BLaER1 (cell line): ENCODE results near the gene NDNF.

Source experiments
- H3K27ac ChIP-seq: shearing (Covaris generic); formaldehyde crosslinking; 2 replicates; pipeline ENCODE4 v1.8.1; 2022
- H3K27me3 ChIP-seq: shearing (Covaris generic); formaldehyde crosslinking; 2 replicates; pipeline ENCODE4 v1.8.1; 2022
- H3K36me3 ChIP-seq: shearing (Covaris generic); formaldehyde crosslinking; 2 replicates; pipeline ENCODE4 v1.8.1; 2022
- H3K4me1 ChIP-seq: shearing (Covaris generic); formaldehyde crosslinking; 2 replicates; pipeline ENCODE4 v1.8.1; 2022
- H3K4me2 ChIP-seq: shearing (Covaris generic); formaldehyde crosslinking; 2 replicates; pipeline ENCODE4 v1.8.1; 2022
- H3K4me3 ChIP-seq: shearing (Covaris generic); formaldehyde crosslinking; 2 replicates; pipeline ENCODE4 v1.8.1; 2022
- H3K9ac ChIP-seq: shearing (Covaris generic); formaldehyde crosslinking; 2 replicates; pipeline ENCODE4 v1.8.1; 2022
- H3K9me3 ChIP-seq: shearing (Covaris generic); formaldehyde crosslinking; 2 replicates; pipeline ENCODE4 v1.8.1; 2022
- H4K20me1 ChIP-seq: shearing (Covaris generic); formaldehyde crosslinking; 2 replicates; pipeline ENCODE4 v1.8.1; 2022
- Cebpa-rat ChIP-seq: shearing (Covaris generic); IDR thresholded peaks from 2 replicates; pipeline ENCODE4 v1.8.1; 2022

NDNF gene

DNA sequence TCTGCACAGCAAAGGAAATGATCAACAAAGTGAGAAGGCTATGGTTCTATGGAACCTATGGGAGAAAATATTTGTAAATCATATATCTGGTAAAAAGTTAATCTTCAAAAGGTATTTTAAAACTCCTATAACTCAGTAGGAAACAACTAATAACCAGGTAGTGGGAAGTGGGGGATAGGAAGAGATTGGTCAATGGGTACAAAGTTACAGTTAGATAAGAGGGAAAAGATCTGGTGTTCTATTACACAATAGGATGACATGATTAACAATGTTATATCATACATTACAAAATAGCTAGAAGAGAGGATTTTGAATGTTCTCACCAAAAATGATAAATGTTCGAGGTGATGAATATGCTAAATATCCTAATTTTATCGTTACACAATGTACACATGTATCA, 46.3 kb downstream of the NDNF start:
- no peaks in the 10 kb centered on the region for H3K36me3 ChIP-seq
- TF ChIP-seq Cebpa-rat: no peak
- H3K4me2 ChIP-seq: no peak overlapping the region
- H3K4me3 ChIP-seq: no peak overlapping the region
- H4K20me1 ChIP-seq: no peaks in the 10 kb centered on the region
- H3K27ac ChIP-seq: no peak overlapping the region
- H3K27me3 ChIP-seq: no peaks in the 10 kb centered on the region
- H3K9me3 ChIP-seq: no peaks in the 10 kb centered on the region
- no peaks in the 10 kb centered on the region for H3K4me1 ChIP-seq
- no peak overlapping the region for H3K9ac ChIP-seq

DNA sequence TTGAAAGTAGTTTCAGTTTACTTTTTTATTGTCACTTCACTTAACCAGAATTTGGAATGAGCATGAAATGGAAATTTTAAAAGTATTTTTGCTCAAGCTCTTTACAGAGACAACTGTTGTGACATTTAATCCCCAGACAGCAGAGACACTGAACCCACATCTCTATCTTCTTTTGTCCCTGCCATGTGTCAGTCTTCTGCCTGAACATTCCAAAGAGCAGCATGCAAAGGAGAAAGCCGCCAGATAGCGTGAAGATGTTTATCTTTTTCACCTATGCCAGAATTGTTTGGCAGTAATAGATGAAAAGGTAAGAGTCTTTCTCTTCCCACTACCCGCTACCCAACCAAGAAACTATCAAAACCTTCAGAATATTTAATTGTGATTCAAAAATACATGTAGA, 46.8 kb downstream of the NDNF start:
- Histone ChIP-seq H3K27ac (no peak overlapping the region), H3K9ac (no peak overlapping the region), H3K36me3 (no peaks in the 10 kb centered on the region), H4K20me1 (no peaks in the 10 kb centered on the region), H3K9me3 (no peaks in the 10 kb centered on the region), H3K4me2 (no peak overlapping the region), H3K4me1 (no peaks in the 10 kb centered on the region), H3K27me3 (no peaks in the 10 kb centered on the region), H3K4me3 (no peak overlapping the region)
- no peak for TF ChIP-seq Cebpa-rat

DNA sequence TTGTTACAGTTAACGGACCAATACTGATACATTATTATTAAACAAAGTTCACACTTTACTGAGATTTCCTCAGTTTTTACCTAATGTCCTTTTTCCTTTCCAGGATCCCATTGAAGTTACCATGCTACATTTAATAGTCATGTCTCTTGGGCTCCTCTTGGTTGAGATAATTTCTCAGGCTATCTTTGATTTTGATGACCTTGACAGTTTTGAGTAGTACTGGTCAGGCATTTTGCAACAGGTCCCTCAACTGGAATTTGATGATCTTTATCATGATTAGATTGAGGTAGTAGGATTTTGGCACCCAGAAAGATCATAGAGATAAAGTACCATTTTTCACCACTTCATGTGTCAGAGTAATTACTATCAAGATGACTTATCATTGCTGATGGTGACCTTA, 53.8 kb downstream of the NDNF start:
- TF ChIP-seq Cebpa-rat: no peak
- Histone ChIP-seq H3K9me3 (no peaks in the 10 kb centered on the region), H3K4me2 (no peak overlapping the region), H3K27ac (no peak overlapping the region), H3K4me3 (no peak overlapping the region), H3K27me3 (no peaks in the 10 kb centered on the region), H3K36me3 (no peaks in the 10 kb centered on the region), H3K4me1 (no peaks in the 10 kb centered on the region), H3K9ac (no peak overlapping the region), H4K20me1 (no peaks in the 10 kb centered on the region)

DNA sequence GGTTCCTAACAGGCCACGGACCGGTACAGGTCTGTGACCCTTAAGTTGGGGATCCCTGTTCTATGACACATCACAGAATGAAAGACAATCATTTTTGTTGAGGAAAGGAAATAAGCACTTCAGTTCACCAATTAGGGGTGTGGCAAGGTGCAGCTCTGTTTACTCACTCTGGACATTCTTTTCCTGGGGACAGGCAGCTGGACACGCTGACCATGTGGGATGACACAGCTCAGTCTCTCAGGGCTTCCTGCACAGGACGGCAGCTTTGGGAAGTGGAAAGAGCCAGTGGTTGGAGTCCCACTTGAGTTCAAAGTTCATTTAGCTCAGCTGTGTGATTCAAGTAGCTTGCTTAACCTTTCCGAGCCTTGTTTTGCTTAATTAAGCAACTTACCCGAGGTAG, 55.7 kb downstream of the NDNF start:
- Histone ChIP-seq H4K20me1 (no peaks in the 10 kb centered on the region), H3K4me1 (no peaks in the 10 kb centered on the region), H3K36me3 (no peaks in the 10 kb centered on the region), H3K4me3 (no peak overlapping the region), H3K27ac (no peak overlapping the region), H3K9ac (no peak overlapping the region), H3K27me3 (no peaks in the 10 kb centered on the region), H3K4me2 (no peak overlapping the region), H3K9me3 (no peaks in the 10 kb centered on the region)
- TF ChIP-seq Cebpa-rat: no peak

DNA sequence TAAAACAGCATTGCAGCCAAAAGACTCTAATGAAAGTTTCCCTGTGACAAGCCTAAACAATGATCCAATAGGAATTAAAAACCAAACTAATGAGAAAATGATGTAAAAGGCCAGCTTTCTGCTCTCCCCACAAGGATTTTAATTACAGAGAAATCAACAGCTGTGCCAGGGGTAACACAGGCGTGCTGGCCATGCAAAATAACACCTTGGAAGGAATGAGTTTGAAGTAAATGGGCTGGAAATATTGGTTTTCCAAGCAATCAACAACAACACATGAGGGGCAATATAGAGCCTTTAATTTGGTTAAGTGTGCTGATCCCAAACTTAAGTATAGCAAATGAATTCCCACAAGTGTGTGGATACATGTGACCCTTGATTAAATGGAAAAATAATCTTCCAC, 56.9 kb downstream of the NDNF start:
- Histone ChIP-seq H4K20me1 (no peaks in the 10 kb centered on the region), H3K4me1 (no peaks in the 10 kb centered on the region)
- no peak for TF ChIP-seq Cebpa-rat

DNA sequence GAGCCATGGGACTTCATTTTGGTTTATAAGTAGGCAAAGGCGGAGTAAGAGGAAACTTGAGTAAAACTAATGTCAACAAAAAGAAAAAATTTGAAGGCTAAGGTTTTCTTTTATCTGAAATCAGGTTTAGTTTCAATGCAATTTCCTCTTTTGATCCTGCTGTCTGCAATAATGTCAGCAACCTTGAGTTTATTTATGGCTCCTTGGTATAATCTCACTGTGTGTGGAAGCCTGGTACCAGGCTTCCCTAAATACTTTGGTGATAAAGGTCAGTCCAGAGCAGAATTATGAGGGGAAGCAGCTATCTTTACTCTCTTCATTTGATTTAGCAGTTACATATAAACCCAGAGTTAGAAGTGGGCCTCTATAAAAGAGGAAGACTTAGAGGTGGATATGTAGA, 57.8 kb downstream of the NDNF start:
- Histone ChIP-seq H4K20me1 (no peaks in the 10 kb centered on the region), H3K9me3 (no peaks in the 10 kb centered on the region), H3K27ac (no peak overlapping the region), H3K27me3 (no peaks in the 10 kb centered on the region), H3K4me2 (no peak overlapping the region), H3K36me3 (no peaks in the 10 kb centered on the region), H3K9ac (no peak overlapping the region), H3K4me3 (no peak overlapping the region), H3K4me1 (no peaks in the 10 kb centered on the region)
- no peak for TF ChIP-seq Cebpa-rat

More for the DNA sequence above, 56.9 kb downstream of the NDNF start:
- Histone ChIP-seq H3K27ac (no peak overlapping the region), H3K36me3 (no peaks in the 10 kb centered on the region), H3K9ac (no peak overlapping the region), H3K9me3 (no peaks in the 10 kb centered on the region), H3K27me3 (no peaks in the 10 kb centered on the region), H3K4me2 (no peak overlapping the region), H3K4me3 (no peak overlapping the region)

DNA sequence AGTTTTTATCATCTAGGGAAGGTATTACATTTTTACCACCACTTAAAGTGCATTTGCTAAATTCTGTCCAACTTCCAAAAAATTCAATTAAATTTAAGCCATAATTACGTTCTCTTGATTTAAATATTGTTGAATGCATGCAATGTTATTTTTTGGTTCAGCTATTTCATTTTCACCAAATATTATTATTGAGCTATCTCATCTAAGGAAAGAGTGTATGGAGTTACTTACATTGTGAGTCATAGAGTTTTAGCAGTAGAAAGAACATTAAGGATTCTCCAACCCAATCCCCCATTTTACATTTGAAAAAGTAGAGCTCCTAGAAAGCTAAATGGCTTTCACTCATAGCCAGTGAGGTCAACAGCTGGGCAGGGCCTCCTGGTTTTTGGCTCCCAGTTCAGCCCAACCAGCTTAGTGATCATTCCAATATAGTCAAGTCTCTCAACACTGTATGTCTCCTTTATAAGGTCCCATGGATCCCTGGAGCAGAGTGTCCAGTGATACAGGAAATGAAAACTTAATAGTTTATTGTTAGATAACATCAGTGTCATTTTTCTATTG, 60.5 kb downstream of the NDNF start:
- no peak overlapping the region for H3K4me3 ChIP-seq
- no peaks in the 10 kb centered on the region for H3K9me3 ChIP-seq
- no peaks in the 10 kb centered on the region for H3K36me3 ChIP-seq
- no peak overlapping the region for H3K4me2 ChIP-seq
- no peak overlapping the region for H3K27ac ChIP-seq
- no peaks in the 10 kb centered on the region for H4K20me1 ChIP-seq
- no peak overlapping the region for H3K9ac ChIP-seq
- no peaks in the 10 kb centered on the region for H3K27me3 ChIP-seq
- no peaks in the 10 kb centered on the region for H3K4me1 ChIP-seq
- TF ChIP-seq Cebpa-rat: no peak

DNA sequence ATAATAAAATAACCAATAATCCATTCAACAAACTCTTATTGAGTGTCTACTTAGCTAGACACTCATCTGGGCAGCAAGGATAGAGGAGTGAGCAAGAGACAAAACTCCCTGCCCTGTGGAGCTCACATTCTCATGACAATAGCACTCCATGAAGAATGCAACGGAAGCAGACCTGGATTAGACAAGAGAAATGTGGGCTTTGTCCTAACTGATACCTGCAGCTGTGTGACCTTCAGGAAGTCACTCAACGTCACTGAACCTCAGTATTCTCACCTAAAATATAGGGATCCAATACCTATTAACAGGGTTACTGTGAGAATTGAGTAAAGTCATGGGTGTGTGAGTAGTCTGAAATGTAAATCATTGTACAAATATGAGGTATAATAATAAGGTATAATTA, 61.2 kb downstream of the NDNF start:
- Histone ChIP-seq H3K27ac (no peak overlapping the region), H3K9ac (no peak overlapping the region)
- no peak for TF ChIP-seq Cebpa-rat

DNA sequence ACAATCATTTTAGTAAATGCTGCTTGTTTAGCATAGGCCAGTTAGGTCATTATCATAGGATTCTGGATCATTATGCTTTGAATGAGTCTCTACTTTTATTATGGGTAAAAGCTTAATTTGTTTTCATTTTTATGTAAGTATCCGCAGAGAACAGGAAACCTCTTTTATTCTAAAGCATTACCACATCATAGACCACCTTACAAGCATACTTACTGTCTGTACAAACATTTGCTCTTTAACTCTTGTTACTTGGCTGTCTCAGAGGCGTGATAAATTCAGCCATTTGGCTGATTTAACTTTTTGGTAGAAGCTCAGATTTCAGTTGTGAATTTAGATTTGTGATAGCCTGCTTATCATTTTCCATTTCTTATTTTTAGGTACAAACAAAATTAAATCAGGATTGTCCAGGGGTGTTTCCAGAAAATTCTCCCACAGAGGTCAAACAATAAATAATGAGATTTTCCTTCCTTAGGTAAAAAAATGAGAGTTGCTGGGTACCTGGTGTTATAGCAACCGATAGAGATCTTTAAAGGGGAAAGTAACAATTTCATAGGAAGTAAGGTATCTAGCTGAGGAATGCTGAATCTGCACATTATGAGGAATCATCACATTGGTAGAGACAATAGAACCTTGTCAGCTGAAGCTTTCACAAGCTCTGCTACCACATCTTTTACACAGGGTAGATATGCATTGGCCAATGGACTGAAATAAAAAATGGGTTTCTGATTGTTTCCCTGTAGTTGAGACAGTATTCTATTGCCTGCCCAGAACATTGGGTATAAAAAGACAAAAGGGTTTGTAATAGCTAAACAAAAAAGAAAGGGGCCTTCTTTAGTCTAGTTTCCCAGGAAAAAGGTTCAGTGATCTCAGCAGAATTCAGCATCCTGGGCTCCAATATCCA, 62.5 kb downstream of the NDNF start:
- H3K9ac ChIP-seq: no peak overlapping the region
- H3K27me3 ChIP-seq: no peaks in the 10 kb centered on the region
- no peaks in the 10 kb centered on the region for H3K36me3 ChIP-seq
- H3K9me3 ChIP-seq: no peaks in the 10 kb centered on the region
- no peaks in the 10 kb centered on the region for H4K20me1 ChIP-seq
- H3K4me1 ChIP-seq: no peaks in the 10 kb centered on the region
- H3K27ac ChIP-seq: no peak overlapping the region
- H3K4me3 ChIP-seq: no peak overlapping the region
- no peak overlapping the region for H3K4me2 ChIP-seq
- TF ChIP-seq Cebpa-rat: no peak

More for the DNA sequence above, 61.2 kb downstream of the NDNF start:
- no peaks in the 10 kb centered on the region for H4K20me1 ChIP-seq
- H3K4me3 ChIP-seq: no peak overlapping the region
- no peaks in the 10 kb centered on the region for H3K36me3 ChIP-seq
- no peaks in the 10 kb centered on the region for H3K4me1 ChIP-seq
- no peaks in the 10 kb centered on the region for H3K9me3 ChIP-seq
- H3K27me3 ChIP-seq: no peaks in the 10 kb centered on the region
- no peak overlapping the region for H3K4me2 ChIP-seq

DNA sequence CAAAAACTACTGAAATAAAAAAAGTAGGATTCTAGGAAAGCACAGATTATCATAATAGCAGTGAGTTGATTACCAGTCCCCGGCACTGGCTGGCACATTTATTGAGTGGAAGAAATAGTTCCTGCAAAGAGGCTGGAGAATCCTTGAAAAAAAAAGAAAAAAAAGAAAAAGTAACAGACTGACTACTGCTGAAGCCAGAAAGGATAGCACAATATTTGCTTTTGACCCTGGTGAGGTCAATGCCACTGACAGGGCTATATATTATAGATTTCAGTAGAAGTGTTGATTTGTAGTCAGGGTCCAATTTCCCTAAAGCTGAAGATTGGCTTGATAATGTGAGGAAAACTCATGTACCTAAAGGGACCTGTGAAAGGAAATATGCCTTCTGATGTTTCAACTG, 64.7 kb downstream of the NDNF start:
- H4K20me1 ChIP-seq: no peaks in the 10 kb centered on the region
- H3K4me1 ChIP-seq: no peaks in the 10 kb centered on the region
- no peak for TF ChIP-seq Cebpa-rat
- no peaks in the 10 kb centered on the region for H3K36me3 ChIP-seq
- H3K4me2 ChIP-seq: no peak overlapping the region
- H3K27ac ChIP-seq: no peak overlapping the region
- H3K4me3 ChIP-seq: no peak overlapping the region
- peaks cover 6% of the 10 kb centered on the region; the same call in 1 of the 2 replicates for H3K9me3 ChIP-seq
- no peaks in the 10 kb centered on the region for H3K27me3 ChIP-seq
- H3K9ac ChIP-seq: no peak overlapping the region
